IMR-90 (cell line): ENCODE results near the gene GSTA2. TPM values are rescaled to one million over a fixed set of nuclear protein-coding genes. Genes with fewer than 3 reads are reported as not detected.
"Not testable (repeated sequence)": the region's sequence is repeated elsewhere in the genome, so short reads cannot be mapped to it uniquely, and the experiment has no call there.

Experiments used
- ATAC-seq: fragments of 200-7000 bp; cut with Tn5 transposase; 2 replicates; pipeline ENCODE4 v1.9.1; 2020; ENCODE audit warnings: low read depth, mild to moderate bottlenecking, moderate library complexity
- BruUV-seq: library from RNA; stranded (reverse); fragments of 400-500 nt; replicated peaks from 2 replicates; lab custom pipeline; 2021; lab: Mats Ljungman, UMichigan
- CTCF ChIA-PET: fragments of 300-600 bp; formaldehyde crosslinking; extraction: SDS; loops from one replicate; lab custom pipeline; 2021; ENCODE audit warnings: antibody characterized with exemption; lab: Yijun Ruan, JAX
- POLR2A ChIA-PET: fragments of 300-600 bp; sonication (Branson Sonifier 250); formaldehyde crosslinking; loops from one replicate; lab custom pipeline; 2022; ENCODE audit warnings: antibody characterized with exemption; ENCODE audit not compliant: unreplicated experiment; lab: Charles Lee
- DNase-seq: peaks from one replicate; pipeline ENCODE4 v3.0.0; 2013
- H2AFZ ChIP-seq: replicated peaks from 2 replicates; pipeline ENCODE3; 2013; ENCODE audit warnings: low read length, mild to moderate bottlenecking; ENCODE audit not compliant: poor library complexity
- H2AK5ac ChIP-seq: 2 replicates; pipeline ENCODE4 v1.6.1; 2013; ENCODE audit warnings: low read depth, low read length, inconsistent platforms
- H2AK9ac ChIP-seq: replicated peaks from 2 replicates; pipeline ENCODE3; 2013; ENCODE audit warnings: mild to moderate bottlenecking, low read depth, low read length, moderate library complexity; ENCODE audit not compliant: poor library complexity
- H2BK120ac ChIP-seq: 2 replicates; pipeline ENCODE4 v1.6.1; 2013; ENCODE audit warnings: low read depth, low read length, inconsistent platforms
- H2BK15ac ChIP-seq: 3 replicates; pipeline ENCODE4 v1.6.1; 2013; ENCODE audit warnings: low read depth, low read length, inconsistent platforms
- H2BK20ac ChIP-seq: 2 replicates; pipeline ENCODE4 v1.6.1; 2013; ENCODE audit warnings: low read depth, mild to moderate bottlenecking, inconsistent platforms, low read length, moderate library complexity
- H2BK5ac ChIP-seq: 2 replicates; pipeline ENCODE4 v1.6.1; 2013; ENCODE audit warnings: mild to moderate bottlenecking, low read depth, low read length, inconsistent platforms; ENCODE audit not compliant: poor library complexity, severe bottlenecking
- H3K14ac ChIP-seq: replicated peaks from 2 replicates; pipeline ENCODE4 v1.6.1; 2013; ENCODE audit warnings: low read depth, low read length, inconsistent platforms
- H3K18ac ChIP-seq: 2 replicates; pipeline ENCODE4 v1.6.1; 2013; ENCODE audit warnings: low read depth, low read length, control low read depth
- H3K23ac ChIP-seq: 2 replicates; pipeline ENCODE4 v1.6.1; 2013; ENCODE audit warnings: low read depth, low read length, inconsistent platforms
- H3K27ac ChIP-seq: 2 replicates; pipeline ENCODE4 v1.5.1; 2013; ENCODE audit warnings: mild to moderate bottlenecking, control low read depth, low read length; ENCODE audit not compliant: insufficient read depth
- H3K27me3 ChIP-seq: 2 replicates; pipeline ENCODE4 v1.6.1; 2013; ENCODE audit warnings: low read length; ENCODE audit not compliant: control insufficient read depth, insufficient read depth
- H3K36me3 ChIP-seq: 2 replicates; pipeline ENCODE4 v1.6.1; 2013; ENCODE audit warnings: low read length, mixed read lengths; ENCODE audit not compliant: control insufficient read depth, insufficient read depth
- H3K4ac ChIP-seq: 2 replicates; pipeline ENCODE4 v1.6.1; 2013; ENCODE audit warnings: low read depth, low read length, inconsistent platforms
- H3K4me1 ChIP-seq: 2 replicates; pipeline ENCODE4 v1.6.1; 2013; ENCODE audit warnings: low read length, mixed read lengths; ENCODE audit not compliant: control insufficient read depth, insufficient read depth
- H3K4me2 ChIP-seq: 2 replicates; pipeline ENCODE4 v1.6.1; 2013; ENCODE audit warnings: low read depth, mild to moderate bottlenecking, control low read depth, low read length, moderate library complexity
- H3K4me3 ChIP-seq: 2 replicates; pipeline ENCODE4 v1.5.1; 2013; ENCODE audit warnings: low read depth, mild to moderate bottlenecking, control low read depth, low read length, moderate library complexity; ENCODE audit not compliant: insufficient read depth
- H3K56ac ChIP-seq: 2 replicates; pipeline ENCODE4 v1.6.1; 2013; ENCODE audit warnings: low read length, inconsistent platforms; ENCODE audit not compliant: insufficient read depth; ENCODE audit errors: extremely low read depth
- H3K79me1 ChIP-seq, 2 experiments: 2 replicates each; pipeline ENCODE4 v1.6.1; 2013; ENCODE audit warnings: low read length in 2 of 2, inconsistent platforms in 1 of 2, low read depth in 1 of 2
- H3K9ac ChIP-seq: 2 replicates; pipeline ENCODE4 v1.6.1; 2013; ENCODE audit warnings: low read depth, low read length, control low read depth
- H3K9me1 ChIP-seq: 2 replicates; pipeline ENCODE4 v1.6.1; 2013; ENCODE audit warnings: low read length, inconsistent platforms; ENCODE audit not compliant: insufficient read depth
- H3K9me3 ChIP-seq: 2 replicates; pipeline ENCODE4 v1.6.1; 2013; ENCODE audit warnings: low read length; ENCODE audit not compliant: control insufficient read depth, insufficient read depth
- H4K20me1 ChIP-seq: 2 replicates; pipeline ENCODE4 v1.6.1; 2013; ENCODE audit warnings: low read length, inconsistent platforms; ENCODE audit not compliant: insufficient read depth
- H4K5ac ChIP-seq: 2 replicates; pipeline ENCODE4 v1.6.1; 2013; ENCODE audit warnings: mild to moderate bottlenecking, low read depth, low read length, control low read depth
- H4K8ac ChIP-seq, 2 experiments: 2 replicates each; pipeline ENCODE4 v1.6.1; 2013; ENCODE audit warnings: low read depth in 2 of 2, low read length in 2 of 2, control low read depth in 1 of 2, inconsistent platforms in 1 of 2
- H4K91ac ChIP-seq: 2 replicates; pipeline ENCODE4 v1.6.1; 2013; ENCODE audit warnings: low read depth, low read length, inconsistent platforms; ENCODE audit not compliant: insufficient read depth
- WGBS, 2 experiments: methylation state at CpG; one replicate each; pipeline versions ENCODE4 v1.1.5 to v1.1.7; 2013; ENCODE audit warnings: missing lambda C conversion rate in 2 of 2; ENCODE audit not compliant: insufficient read length in 1 of 2; ENCODE audit errors: extremely low coverage in 2 of 2; 5-methylcytosine and 5-hydroxymethylcytosine counted together
- dilution Hi-C: fragments of 300-500 bp; cut with HindIII; formaldehyde crosslinking; loops from one replicate; pipeline ENCODE4 v1.14.3; 2018; ENCODE audit warnings: low sequenced_read_pairs; ENCODE audit not compliant: unreplicated experiment
- in situ Hi-C: fragments of 300-500 bp; cut with MboI; formaldehyde crosslinking; loops from 3 replicates; pipeline ENCODE4 v1.14.3; 2019; ENCODE audit warnings: low sequenced_read_pairs, inconsistent platforms, mixed read lengths
- intact Hi-C: fragments of 100-400 bp; cut with micrococcal nuclease; formaldehyde crosslinking; loops from 2 replicates; pipeline ENCODE4 v1.10.0; 2022
- polyA plus RNA-seq, 3 experiments: library from polyadenylated mRNA; depleted of rRNA; stranded (reverse); fragments of >200 nt; gene quantifications; 2 replicates each; pipeline ENCODE4 v1.2.3, GENCODE V29; 2012; ENCODE audit warnings: low replicate concordance in 1 of 3
- total RNA-seq: library from RNA; depleted of rRNA; stranded (reverse); fragments of >200 nt; gene quantifications from 2 replicates; pipeline ENCODE4 v1.2.3, GENCODE V29; 2012

The GSTA2 gene
- total and polyA plus RNA-seq, 2 of the 4 experiments (the other 2 are of a cell fraction) = not detected

DNA sequence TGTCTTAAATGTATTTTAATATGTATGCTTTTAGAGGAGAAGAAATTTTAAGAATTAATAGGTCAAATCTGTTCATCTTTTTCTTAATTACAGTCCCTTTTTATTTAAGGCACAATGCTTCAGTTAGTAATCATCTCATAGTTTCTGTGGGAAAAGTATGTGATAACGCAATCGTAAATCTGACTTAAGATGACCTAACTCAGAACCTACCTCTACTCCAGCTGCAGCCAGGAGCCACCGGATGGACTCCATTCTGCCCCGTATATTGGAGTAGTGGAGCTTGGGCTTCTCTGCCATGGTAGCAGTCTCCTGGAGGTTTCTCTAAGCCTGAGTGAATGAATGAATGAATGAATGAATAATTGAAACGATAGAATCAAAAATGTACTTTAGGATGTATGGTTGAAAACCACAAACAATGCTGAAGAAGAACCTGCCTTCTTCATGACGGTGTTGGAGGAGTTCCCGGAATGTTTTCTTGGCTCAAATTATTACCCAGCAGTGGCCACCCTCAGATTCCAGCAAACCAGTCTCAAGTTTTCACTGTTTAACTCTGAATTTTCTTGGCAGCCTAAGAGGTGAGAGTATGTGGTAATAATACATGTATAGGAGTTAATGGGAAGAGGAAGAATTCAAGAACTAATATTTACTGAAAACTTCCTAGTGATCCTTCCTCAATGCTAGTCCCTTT lies 5.5 kb downstream of the GSTA2 start:
- DNase-seq = peak; percentile 74
- BruUV-seq, in situ Hi-C loops: not testable (repeated sequence)

More for the DNA sequence above, 5.5 kb downstream of the GSTA2 start:
- H2AFZ ChIP-seq, H2BK20ac ChIP-seq, H2AK5ac ChIP-seq, H4K8ac ChIP-seq, H2BK5ac ChIP-seq, H3K9ac ChIP-seq, H3K56ac ChIP-seq, H3K36me3 ChIP-seq, H3K23ac ChIP-seq, H4K91ac ChIP-seq, dilution Hi-C loops, POLR2A ChIA-PET, H3K79me1 ChIP-seq, H2BK120ac ChIP-seq, H2AK9ac ChIP-seq, H4K20me1 ChIP-seq, H4K5ac ChIP-seq, H3K27ac ChIP-seq, H3K4me2 ChIP-seq, H3K18ac ChIP-seq, H3K9me3 ChIP-seq, H3K4me3 ChIP-seq, H3K4me1 ChIP-seq, H3K9me1 ChIP-seq, intact Hi-C loops, H3K4ac ChIP-seq, H2BK15ac ChIP-seq, H3K14ac ChIP-seq: not testable (repeated sequence)
- CTCF ChIA-PET = interaction anchor here (0.6 kb wide), 1 partner anchor 100 kb away, joined by 3 read pairs; no protein-coding TSS in a partner anchor
- H3K27me3 ChIP-seq = peaks cover 11% of the 10 kb centered on the region
- WGBS, 2 experiments = no CpG with 5 or more reads among the region's 7 CpGs
- ATAC-seq = peak; percentile 27
